Heart left ventricle (tissue), 13 donors: ENCODE measurements around the gene GOLGA3.

Experiments
- POLR2A ChIP-seq, 2 donors: fragments of 450-650 bp; IDR thresholded peaks; one replicate each; pipeline ENCODE4 v1.6.1; 2017; ENCODE audit warnings: antibody characterized with exemption in 2 of 2, mild to moderate bottlenecking in 2 of 2, moderate library complexity in 2 of 2
- TF ChIP-seq, protein P1 (sequence below), 12 donors: fragments of 200-600 bp; sonication (generic) in 4 of 12; IDR thresholded peaks; one replicate each; pipeline versions ENCODE4 v1.5.0 to v1.8.0; 2018 to 2022; ENCODE audit warnings: antibody characterized with exemption in 12 of 12, mild to moderate bottlenecking in 5 of 12
- donor health status: ischemic (EF 13 %, LVEDD 7.1; RV severe dilation, severe dysfunction).
- donor health status: DM: no; HTN: yes; CAD: no.
- donor health status: DM: no; HTN: no; CAD: no.
- donor health status: ischemic (EF 25% LVEDD 6.9; RV normal size, moderate dysfunction).
- donor health status: ischemic (EF 25% LVEDD 5.7; RV mildly dilated, moderate dysfunction).
- donor health status: ischemic (EF 35%, LVEDD 5.7; RV mildly dilated, moderate dysfunction).
- donor health status: nonischemic (EF 11% LVEDD 7.7; RV severe dilation, severe dysfunction).
- donor health status: DM: yes; HTN: yes; CAD: no.
- donor health status: PGD.
- donor health status: ischemic (EF 29% LVEDD 5.4; RV normal size, mild dysfunction).
- donor health status: nonischemic (EF 23%, LVEDD 6.1; RV moderate dilation, normal function).

DNA sequence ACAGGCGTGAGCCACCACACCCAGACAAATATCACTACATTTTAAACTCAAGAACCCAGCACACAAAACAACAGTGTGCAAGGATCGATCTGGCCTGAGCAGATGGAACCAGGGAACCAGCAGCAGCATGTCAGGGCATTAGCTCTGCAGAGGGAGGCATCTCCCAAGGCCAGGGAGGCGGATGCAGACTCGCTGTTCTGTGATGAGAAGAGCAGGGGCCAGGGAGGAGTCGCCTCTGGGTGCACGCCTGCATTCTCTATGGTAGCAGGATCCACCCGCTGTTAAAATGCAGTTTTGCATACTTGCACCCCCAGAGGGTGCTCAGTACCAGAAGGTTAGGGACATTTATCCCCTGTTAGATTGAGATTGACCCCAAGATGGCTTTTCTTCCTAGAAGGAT lies 100.2 kb downstream of the GOLGA3 start:
- TF ChIP-seq, protein P1, sequence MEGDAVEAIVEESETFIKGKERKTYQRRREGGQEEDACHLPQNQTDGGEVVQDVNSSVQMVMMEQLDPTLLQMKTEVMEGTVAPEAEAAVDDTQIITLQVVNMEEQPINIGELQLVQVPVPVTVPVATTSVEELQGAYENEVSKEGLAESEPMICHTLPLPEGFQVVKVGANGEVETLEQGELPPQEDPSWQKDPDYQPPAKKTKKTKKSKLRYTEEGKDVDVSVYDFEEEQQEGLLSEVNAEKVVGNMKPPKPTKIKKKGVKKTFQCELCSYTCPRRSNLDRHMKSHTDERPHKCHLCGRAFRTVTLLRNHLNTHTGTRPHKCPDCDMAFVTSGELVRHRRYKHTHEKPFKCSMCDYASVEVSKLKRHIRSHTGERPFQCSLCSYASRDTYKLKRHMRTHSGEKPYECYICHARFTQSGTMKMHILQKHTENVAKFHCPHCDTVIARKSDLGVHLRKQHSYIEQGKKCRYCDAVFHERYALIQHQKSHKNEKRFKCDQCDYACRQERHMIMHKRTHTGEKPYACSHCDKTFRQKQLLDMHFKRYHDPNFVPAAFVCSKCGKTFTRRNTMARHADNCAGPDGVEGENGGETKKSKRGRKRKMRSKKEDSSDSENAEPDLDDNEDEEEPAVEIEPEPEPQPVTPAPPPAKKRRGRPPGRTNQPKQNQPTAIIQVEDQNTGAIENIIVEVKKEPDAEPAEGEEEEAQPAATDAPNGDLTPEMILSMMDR (IDR thresholded peaks at IDR 0.05), result no peak
- no peak for TF ChIP-seq POLR2A (IDR thresholded peaks at IDR 0.05)
